DOHH2 (cell line): ENCODE results near the gene RAPGEF3.
A peak's percentile ranks its signal among the peaks of the same experiment; 100 is the strongest.

Experiments used
- H3F3A ChIP-seq: fragments of 200-600 bp; sonication (generic), shearing (Covaris generic); 2 replicates; pipeline ENCODE4 v1.6.0; 2016; ENCODE audit warnings: antibody characterized with exemption, mild to moderate bottlenecking; ENCODE audit not compliant: control insufficient read depth, insufficient read depth
- H3K27ac ChIP-seq: fragments of 200-600 bp; sonication (generic); 2 replicates; pipeline ENCODE4 v1.5.1; 2014; ENCODE audit warnings: low read depth, mild to moderate bottlenecking, low read length, moderate library complexity
- H3K27me3 ChIP-seq: fragments of 200-600 bp; sonication (generic); 2 replicates; pipeline ENCODE4 v1.6.1; 2014; ENCODE audit warnings: mild to moderate bottlenecking, low read length, mixed read lengths; ENCODE audit not compliant: control insufficient read depth
- H3K36me3 ChIP-seq: fragments of 200-600 bp; sonication (generic); 2 replicates; pipeline ENCODE4 v1.6.1; 2014; ENCODE audit warnings: mild to moderate bottlenecking, low read length, moderate library complexity, mixed read lengths; ENCODE audit not compliant: control insufficient read depth
- H3K4me1 ChIP-seq: fragments of 200-600 bp; sonication (generic); 2 replicates; pipeline ENCODE4 v1.6.1; 2014; ENCODE audit warnings: mild to moderate bottlenecking, low read length, mixed read lengths; ENCODE audit not compliant: control insufficient read depth
- H3K4me2 ChIP-seq: fragments of 200-600 bp; sonication (generic); 2 replicates; pipeline ENCODE4 v1.6.0; 2014; ENCODE audit warnings: mild to moderate bottlenecking, low read length, moderate library complexity
- H3K4me3 ChIP-seq: fragments of 200-600 bp; sonication (generic); 2 replicates; pipeline ENCODE4 v1.5.1; 2014; ENCODE audit warnings: mild to moderate bottlenecking, low read length, mixed read lengths
- H3K79me2 ChIP-seq: fragments of 200-600 bp; sonication (generic); 2 replicates; pipeline ENCODE4 v1.6.1; 2014; ENCODE audit warnings: mild to moderate bottlenecking, low read length, mixed read lengths; ENCODE audit not compliant: control insufficient read depth
- H3K9me2 ChIP-seq: fragments of 200-600 bp; sonication (generic); replicated peaks from 2 replicates; pipeline ENCODE4 v1.6.1; 2014; ENCODE audit warnings: mild to moderate bottlenecking, low read length, mixed read lengths; ENCODE audit not compliant: control insufficient read depth
- H3K9me3 ChIP-seq: fragments of 200-600 bp; sonication (generic); 2 replicates; pipeline ENCODE4 v1.6.1; 2014; ENCODE audit warnings: antibody characterized with exemption, low read length, mixed read lengths; ENCODE audit not compliant: control insufficient read depth, insufficient read depth
- H4K20me1 ChIP-seq: fragments of 200-600 bp; sonication (generic); 2 replicates; pipeline ENCODE4 v1.6.0; 2014; ENCODE audit warnings: low read depth, mild to moderate bottlenecking, antibody characterized with exemption, low read length, moderate library complexity; ENCODE audit not compliant: control insufficient read depth, insufficient read depth
- EZH2phosphoT487 ChIP-seq: fragments of 200-600 bp; sonication (generic); IDR thresholded peaks from 2 replicates; pipeline ENCODE4 v1.6.1; 2017; ENCODE audit warnings: borderline replicate concordance, mild to moderate bottlenecking, antibody characterized with exemption, low read length, moderate library complexity, mixed read lengths
- TF ChIP-seq, protein P1 (sequence below): fragments of 200-600 bp; sonication (generic); IDR thresholded peaks from one replicate; pipeline ENCODE4 v1.5.1; 2014; ENCODE audit warnings: antibody characterized with exemption, mild to moderate bottlenecking, low read depth, low read length; ENCODE audit not compliant: poor library complexity, severe bottlenecking

The RAPGEF3 gene

GRCh38 chr12:47767216-47767724 lies 8.6 kb upstream of the RAPGEF3 start:
- no peaks in the 10 kb centered on the region for H3K9me2 ChIP-seq
- H3K4me2 ChIP-seq: no peak overlapping the region
- TF ChIP-seq, protein P1, sequence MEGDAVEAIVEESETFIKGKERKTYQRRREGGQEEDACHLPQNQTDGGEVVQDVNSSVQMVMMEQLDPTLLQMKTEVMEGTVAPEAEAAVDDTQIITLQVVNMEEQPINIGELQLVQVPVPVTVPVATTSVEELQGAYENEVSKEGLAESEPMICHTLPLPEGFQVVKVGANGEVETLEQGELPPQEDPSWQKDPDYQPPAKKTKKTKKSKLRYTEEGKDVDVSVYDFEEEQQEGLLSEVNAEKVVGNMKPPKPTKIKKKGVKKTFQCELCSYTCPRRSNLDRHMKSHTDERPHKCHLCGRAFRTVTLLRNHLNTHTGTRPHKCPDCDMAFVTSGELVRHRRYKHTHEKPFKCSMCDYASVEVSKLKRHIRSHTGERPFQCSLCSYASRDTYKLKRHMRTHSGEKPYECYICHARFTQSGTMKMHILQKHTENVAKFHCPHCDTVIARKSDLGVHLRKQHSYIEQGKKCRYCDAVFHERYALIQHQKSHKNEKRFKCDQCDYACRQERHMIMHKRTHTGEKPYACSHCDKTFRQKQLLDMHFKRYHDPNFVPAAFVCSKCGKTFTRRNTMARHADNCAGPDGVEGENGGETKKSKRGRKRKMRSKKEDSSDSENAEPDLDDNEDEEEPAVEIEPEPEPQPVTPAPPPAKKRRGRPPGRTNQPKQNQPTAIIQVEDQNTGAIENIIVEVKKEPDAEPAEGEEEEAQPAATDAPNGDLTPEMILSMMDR: peak; percentile 73
- TF ChIP-seq EZH2phosphoT487: no peak
- H3K4me1 ChIP-seq: peaks cover 18% of the 10 kb centered on the region
- H3K27me3 ChIP-seq: peaks cover 23% of the 10 kb centered on the region
- H3K4me3 ChIP-seq: no peak overlapping the region
- no peaks in the 10 kb centered on the region for H3K9me3 ChIP-seq
- no peaks in the 10 kb centered on the region for H3F3A ChIP-seq
- no peaks in the 10 kb centered on the region for H3K79me2 ChIP-seq
- H3K36me3 ChIP-seq: no peaks in the 10 kb centered on the region
- H3K27ac ChIP-seq: no peak overlapping the region
- no peaks in the 10 kb centered on the region for H4K20me1 ChIP-seq

- Histone ChIP-seq H3K79me2 (no peaks in the 10 kb centered on the region), H3K4me3 (no peak overlapping the region), H3K27me3 (peaks cover 20% of the 10 kb centered on the region), H3K4me1 (peaks cover 18% of the 10 kb centered on the region), H4K20me1 (no peaks in the 10 kb centered on the region), H3K9me3 (no peaks in the 10 kb centered on the region), H3K36me3 (no peaks in the 10 kb centered on the region), H3K4me2 (no peak overlapping the region), H3K27ac (no peak overlapping the region), H3F3A (no peaks in the 10 kb centered on the region), H3K9me2 (no peaks in the 10 kb centered on the region)
- no peak for TF ChIP-seq EZH2phosphoT487
- TF ChIP-seq, protein P1: no peak
Measured at GRCh38 chr12:47766502-47767215, 8.0 kb upstream of the RAPGEF3 start.

GRCh38 chr12:47763481-47764346 lies 5.0 kb upstream of the RAPGEF3 start:
- Histone ChIP-seq H3K4me3 (no peak overlapping the region), H4K20me1 (no peaks in the 10 kb centered on the region), H3K79me2 (no peaks in the 10 kb centered on the region), H3K9me2 (no peaks in the 10 kb centered on the region), H3K27me3 (peaks cover 10% of the 10 kb centered on the region), H3K9me3 (no peaks in the 10 kb centered on the region), H3K4me2 (peak overlapping the region; percentile 17; the same call in 1 of the 2 replicates), H3F3A (no peaks in the 10 kb centered on the region), H3K4me1 (peaks cover 28% of the 10 kb centered on the region), H3K27ac (no peak overlapping the region), H3K36me3 (no peaks in the 10 kb centered on the region)
- TF ChIP-seq EZH2phosphoT487: no peak
- TF ChIP-seq, protein P1: no peak
